Vagina (tissue), 2 donors: ENCODE measurements around the gene UGT2B7. TPM values are rescaled to one million over a fixed set of nuclear protein-coding genes. Genes with fewer than 3 reads are reported as not detected.
"Not testable (repeated sequence)": the region's sequence is repeated elsewhere in the genome, so short reads cannot be mapped to it uniquely, and the experiment has no call there.

Experiments used
- DNase-seq, 2 donors: peaks; one replicate each; pipeline ENCODE4 v3.0.0-alpha.2; 2017; ENCODE audit errors: extremely low spot score in 2 of 2
- H3K27ac ChIP-seq: fragments of 200-600 bp; sonication (generic); one replicate; pipeline ENCODE4 v1.5.1; 2019
- H3K27me3 ChIP-seq: fragments of 200-600 bp; sonication (generic); one replicate; pipeline ENCODE4 v1.5.1; 2019
- H3K36me3 ChIP-seq, 2 donors: fragments of 200-600 bp; sonication (generic); one replicate each; pipeline ENCODE4 v1.5.1; 2017 to 2019
- H3K4me1 ChIP-seq: fragments of 200-600 bp; sonication (generic); one replicate; pipeline ENCODE4 v1.5.1; 2019
- H3K4me3 ChIP-seq, 2 donors: fragments of 200-600 bp; sonication (generic); 1 replicate in 1 of 2; 2 replicates in 1 of 2; pipeline ENCODE4 v1.5.1; 2016 to 2019
- H3K9me3 ChIP-seq: fragments of 200-600 bp; sonication (generic); one replicate; pipeline ENCODE4 v1.5.1; 2019
- CTCF ChIP-seq, 3 experiments: fragments of 450-650 bp in 2 of 3; fragments of 200-600 bp in 1 of 3; sonication (generic) in 1 of 3; IDR thresholded peaks; one replicate each; pipeline ENCODE4 v1.5.1; 2017 to 2019; ENCODE audit warnings: antibody characterized with exemption in 3 of 3, mild to moderate bottlenecking in 2 of 3, moderate library complexity in 2 of 3
- POLR2A ChIP-seq, 2 donors: fragments of 450-650 bp; IDR thresholded peaks; one replicate each; pipeline ENCODE4 v1.6.1; 2017; ENCODE audit warnings: antibody characterized with exemption in 2 of 2, mild to moderate bottlenecking in 2 of 2, moderate library complexity in 2 of 2
- POLR2AphosphoS5 ChIP-seq, 2 donors: sonication (generic); formaldehyde crosslinking; IDR thresholded peaks; one replicate each; pipeline ENCODE4 v1.9.0; 2017; ENCODE audit warnings: antibody characterized with exemption in 2 of 2, mild to moderate bottlenecking in 2 of 2, low read depth in 1 of 2; ENCODE audit not compliant: insufficient read depth in 1 of 2
- intact Hi-C: fragments of 100-400 bp; cut with DNase I; formaldehyde crosslinking; loops from one replicate; pipeline ENCODE4 v1.15.1; 2023
- total RNA-seq: library from RNA; depleted of rRNA; stranded (reverse); fragments of >200 nt; gene quantifications from one replicate; pipeline ENCODE4 v1.2.3, GENCODE V29; 2016

UGT2B7 gene
- total RNA-seq, 1 donor from 2014 or later: not detected

GRCh38 chr4:69096810-69097209 is 536 bp downstream of the UGT2B7 start:
- Histone ChIP-seq H3K36me3 (no peaks in the 10 kb centered on the region), H3K4me3 (no peak overlapping the region), H3K27ac (no peak overlapping the region), H3K9me3 (no peaks in the 10 kb centered on the region), H3K27me3 (no peaks in the 10 kb centered on the region), H3K4me1 (no peaks in the 10 kb centered on the region)
- intact Hi-C loops: no loop called here
- TF ChIP-seq POLR2AphosphoS5 (IDR thresholded peaks at IDR 0.05; ENCODE audit: insufficient read depth in 1 of 2, low read depth in 1 of 2): no peak
- no peak for DNase-seq

- no peaks in the 10 kb centered on the region for H3K27me3 ChIP-seq
- DNase-seq: no peak
- no peaks in the 10 kb centered on the region for H3K9me3 ChIP-seq
- intact Hi-C loops: no loop called here
- TF ChIP-seq POLR2AphosphoS5 (IDR thresholded peaks at IDR 0.05; ENCODE audit: insufficient read depth in 1 of 2, low read depth in 1 of 2): no peak
- no peak for TF ChIP-seq POLR2A (IDR thresholded peaks at IDR 0.05)
- no peak for TF ChIP-seq CTCF (IDR thresholded peaks at IDR 0.05)
- H3K27ac ChIP-seq: no peak overlapping the region
- H3K36me3 ChIP-seq: no peaks in the 10 kb centered on the region
- H3K4me3 ChIP-seq: no peak overlapping the region
- H3K4me1 ChIP-seq: no peaks in the 10 kb centered on the region
These were observed 2.2 kb downstream of the UGT2B7 start for GRCh38 chr4:69098470-69098869.

GRCh38 chr4:69099910-69100309 is 3.6 kb downstream of the UGT2B7 start:
- TF ChIP-seq POLR2AphosphoS5 (IDR thresholded peaks at IDR 0.05; ENCODE audit: insufficient read depth in 1 of 2, low read depth in 1 of 2): no peak
- TF ChIP-seq POLR2A (IDR thresholded peaks at IDR 0.05): no peak
- no peak for TF ChIP-seq CTCF (IDR thresholded peaks at IDR 0.05)
- H3K4me1 ChIP-seq: no peaks in the 10 kb centered on the region

GRCh38 chr4:69102668-69103067 is 6.4 kb downstream of the UGT2B7 start:
- H3K9me3 ChIP-seq, DNase-seq, H3K27ac ChIP-seq, H3K36me3 ChIP-seq, H3K4me3 ChIP-seq, H3K4me1 ChIP-seq, intact Hi-C loops, H3K27me3 ChIP-seq: not testable (repeated sequence)

More at GRCh38 chr4:69099910-69100309, 3.6 kb downstream of the UGT2B7 start:
- Histone ChIP-seq H3K9me3 (no peaks in the 10 kb centered on the region), H3K27me3 (no peaks in the 10 kb centered on the region), H3K36me3 (no peaks in the 10 kb centered on the region), H3K4me3 (no peak overlapping the region), H3K27ac (no peak overlapping the region)
- intact Hi-C loops: no loop called here
- no peak for DNase-seq

- Histone ChIP-seq H3K36me3 (no peaks in the 10 kb centered on the region), H3K27ac (no peak overlapping the region), H3K9me3 (no peaks in the 10 kb centered on the region), H3K27me3 (no peaks in the 10 kb centered on the region), H3K4me3 (no peak overlapping the region), H3K4me1 (no peaks in the 10 kb centered on the region)
- DNase-seq: no peak
- TF ChIP-seq POLR2A (IDR thresholded peaks at IDR 0.05) (no peak), CTCF (IDR thresholded peaks at IDR 0.05) (no peak), POLR2AphosphoS5 (IDR thresholded peaks at IDR 0.05; ENCODE audit: insufficient read depth in 1 of 2, low read depth in 1 of 2) (no peak)
- intact Hi-C loops: no loop called here
These were observed 8.5 kb downstream of the UGT2B7 start for GRCh38 chr4:69104719-69105275.

GRCh38 chr4:69115151-69115850 is 19.0 kb downstream of the UGT2B7 start:
- intact Hi-C loops, H3K4me3 ChIP-seq, H3K4me1 ChIP-seq, H3K9me3 ChIP-seq, H3K36me3 ChIP-seq, DNase-seq, H3K27me3 ChIP-seq, H3K27ac ChIP-seq: not testable (repeated sequence)
